K562 (cell line): ENCODE data around the gene RPUSD2. TPM values are rescaled to one million over a fixed set of nuclear protein-coding genes. Genes with fewer than 3 reads are reported as not detected.

ENCODE experiments used
- FUS ChIP-seq: fragments of 200-400 bp; formaldehyde crosslinking; optimal IDR thresholded peaks from 2 replicates; pipeline ENCODE3; 2017; ENCODE audit warnings: low read depth, low read length
- HMGXB4 ChIP-seq: sonication (generic); formaldehyde crosslinking; IDR thresholded peaks from 2 replicates; pipeline ENCODE4 v1.8.1; 2023; ENCODE audit warnings: mild to moderate bottlenecking, missing genetic modification reagents
- HSF4 ChIP-seq: fragments of 250-450 bp; sonication (Bioruptor Pico); IDR thresholded peaks from 2 replicates; pipeline ENCODE4 v2.1.2; 2022; ENCODE audit warnings: mild to moderate bottlenecking, moderate library complexity, borderline replicate concordance
- KLF13 ChIP-seq: fragments of 450-650 bp; IDR thresholded peaks from 2 replicates; pipeline ENCODE4 v1.6.1; 2016; ENCODE audit warnings: missing genetic modification characterization, low read depth, mild to moderate bottlenecking, missing compliant biosample characterization, moderate library complexity, borderline replicate concordance
- RBBP5 ChIP-seq: fragments of 200-600 bp; sonication (generic); IDR thresholded peaks from 2 replicates; pipeline ENCODE4 v1.6.1; 2012; ENCODE audit warnings: borderline replicate concordance, mild to moderate bottlenecking, low read length, control low read depth, inconsistent platforms; ENCODE audit not compliant: insufficient read depth, poor library complexity, severe bottlenecking
- RBM14 ChIP-seq: fragments of 200-400 bp; formaldehyde crosslinking; IDR thresholded peaks from 2 replicates; pipeline ENCODE4 v1.6.1; 2018; ENCODE audit warnings: low read depth, mild to moderate bottlenecking, low read length, moderate library complexity, borderline replicate concordance; ENCODE audit not compliant: insufficient read depth
- TFAP4 ChIP-seq: sonication (generic); formaldehyde crosslinking; IDR thresholded peaks from 2 replicates; pipeline ENCODE4 v1.8.0; 2022; ENCODE audit warnings: missing genetic modification reagents, mild to moderate bottlenecking, moderate library complexity, borderline replicate concordance
- TOE1 ChIP-seq, 2 experiments: fragments of 450-650 bp in 1 of 2; sonication (generic) in 1 of 2; formaldehyde crosslinking in 1 of 2; IDR thresholded peaks; 2 replicates each; pipeline versions ENCODE4 v1.7.1 to v1.8.0; 2016 to 2022; ENCODE audit warnings: borderline replicate concordance in 2 of 2, mild to moderate bottlenecking in 2 of 2, antibody characterized with exemption in 1 of 2, inconsistent platforms in 1 of 2, low read depth in 1 of 2, missing genetic modification reagents in 1 of 2, moderate library complexity in 1 of 2
- ZNF354B ChIP-seq: fragments of 250-450 bp; sonication (Bioruptor Pico); IDR thresholded peaks from 2 replicates; pipeline ENCODE4 v1.4.0; 2020
- ZNF395 ChIP-seq: fragments of 200-800 bp; sonication (Bioruptor generic); IDR thresholded peaks from 2 replicates; pipeline ENCODE4 v1.6.1; 2017; ENCODE audit warnings: missing genetic modification characterization, missing compliant biosample characterization
- ZNF551 ChIP-seq: fragments of 250-450 bp; sonication (Bioruptor Pico); IDR thresholded peaks from 2 replicates; pipeline ENCODE4 v1.5.0; 2021; ENCODE audit warnings: mild to moderate bottlenecking, moderate library complexity
- polyA plus RNA-seq, 8 experiments: library from polyadenylated mRNA; depleted of rRNA in 4 of 8; stranded (reverse) in 5 of 8; unstranded in 3 of 8; fragments of >200 nt; fragmentation: Nextera tagmentation in 2 of 8; fragmentation: Illumina TruSeq in 1 of 8; extraction: Ambion mirVana in 2 of 8; extraction: Trizol in 1 of 8; gene quantifications; 2 replicates each; pipeline versions ENCODE4 v1.2.1 to v1.2.3, GENCODE V29; 2011 to 2014; ENCODE audit warnings: inconsistent platforms in 1 of 8, missing spikeins in 1 of 8
- total RNA-seq, 7 experiments: library from RNA; depleted of rRNA in 6 of 7; stranded (reverse); fragments of >200 nt in 6 of 7; fragmentation: Illumina TruSeq in 2 of 7; extraction: Trizol in 2 of 7; gene quantifications; 2 replicates each; pipeline versions ENCODE4 v1.2.1 to v1.2.3, GENCODE V29; 2011 to 2021; ENCODE audit warnings: low replicate concordance in 1 of 7
- TF ChIP-seq, protein P1 (sequence below): IDR thresholded peaks from 2 replicates; pipeline ENCODE4 v1.6.1; 2016; ENCODE audit warnings: missing genetic modification characterization, missing compliant biosample characterization
- TF ChIP-seq, protein P2 (sequence below): fragments of 450-650 bp; IDR thresholded peaks from 2 replicates; pipeline ENCODE4 v1.6.1; 2016; ENCODE audit warnings: antibody characterized with exemption
- TF ChIP-seq, protein P3 (sequence below): sonication (generic); formaldehyde crosslinking; IDR thresholded peaks from 2 replicates; pipeline ENCODE4 v1.8.0; 2022; ENCODE audit warnings: missing genetic modification reagents, mild to moderate bottlenecking, borderline replicate concordance

Gene RPUSD2
- total and polyA plus RNA-seq, 9 of the 15 experiments (the other 6 are each of a cell fraction or from before 2014, with no cell fraction given): 3.7 to 30.2 (median 14.3) TPM

DNA sequence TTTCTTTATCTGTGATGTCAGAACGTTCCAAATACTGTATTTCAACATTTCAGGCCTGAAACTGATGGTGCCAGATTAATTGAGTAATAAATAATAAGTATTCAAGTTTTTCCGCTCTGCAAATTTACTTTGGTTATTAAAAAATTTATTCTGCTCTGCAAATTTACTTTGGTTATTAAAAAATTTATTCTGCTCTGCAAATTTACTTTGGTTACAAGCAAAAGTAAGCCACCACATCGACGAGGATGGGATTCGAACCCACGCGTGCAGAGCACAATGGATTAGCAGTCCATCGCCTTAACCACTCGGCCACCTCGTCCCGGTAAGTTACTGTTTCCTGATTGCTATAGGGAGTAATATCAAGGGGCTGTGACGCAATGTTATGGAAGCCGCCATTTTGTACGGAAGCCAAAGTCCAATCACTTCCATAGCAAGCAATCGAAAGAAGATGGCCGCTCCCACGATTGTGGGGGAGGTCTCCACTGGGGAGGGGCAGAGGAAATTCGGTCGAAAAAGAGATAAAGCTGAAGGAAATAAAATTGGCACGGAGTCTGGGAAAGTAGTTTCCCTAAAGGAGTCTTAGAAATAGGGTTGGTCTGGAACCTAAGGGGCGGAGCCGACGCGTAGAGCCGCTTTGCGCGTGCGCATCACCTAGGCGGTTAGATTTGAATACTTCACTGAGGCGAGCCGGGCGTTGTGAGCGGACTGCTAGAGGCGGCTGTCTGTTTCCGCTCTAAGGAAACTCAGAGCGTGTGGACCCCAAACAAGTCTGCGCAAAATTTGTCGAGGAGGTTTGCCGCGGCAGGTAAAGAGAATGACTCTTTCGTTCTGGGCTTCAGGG is 24.7 kb downstream of the RPUSD2 start, which contains the start of gene KNL1 (continued):
- TF ChIP-seq, protein P1, sequence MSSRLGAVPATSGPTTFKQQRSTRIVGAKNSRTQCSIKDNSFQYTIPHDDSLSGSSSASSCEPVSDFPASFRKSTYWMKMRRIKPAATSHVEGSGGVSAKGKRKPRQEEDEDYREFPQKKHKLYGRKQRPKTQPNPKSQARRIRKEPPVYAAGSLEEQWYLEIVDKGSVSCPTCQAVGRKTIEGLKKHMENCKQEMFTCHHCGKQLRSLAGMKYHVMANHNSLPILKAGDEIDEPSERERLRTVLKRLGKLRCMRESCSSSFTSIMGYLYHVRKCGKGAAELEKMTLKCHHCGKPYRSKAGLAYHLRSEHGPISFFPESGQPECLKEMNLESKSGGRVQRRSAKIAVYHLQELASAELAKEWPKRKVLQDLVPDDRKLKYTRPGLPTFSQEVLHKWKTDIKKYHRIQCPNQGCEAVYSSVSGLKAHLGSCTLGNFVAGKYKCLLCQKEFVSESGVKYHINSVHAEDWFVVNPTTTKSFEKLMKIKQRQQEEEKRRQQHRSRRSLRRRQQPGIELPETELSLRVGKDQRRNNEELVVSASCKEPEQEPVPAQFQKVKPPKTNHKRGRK: no peak
- TF ChIP-seq FUS: no peak
- peak; percentile 40 for TF ChIP-seq TOE1 (IDR thresholded peaks at IDR 0.05; ENCODE audit: borderline replicate concordance)
- no peak for TF ChIP-seq TOE1 (CRISPR knock-in tag; IDR thresholded peaks at IDR 0.05; ENCODE audit: borderline replicate concordance, low read depth)
- TF ChIP-seq HSF4: no peak
- TF ChIP-seq, protein P2, sequence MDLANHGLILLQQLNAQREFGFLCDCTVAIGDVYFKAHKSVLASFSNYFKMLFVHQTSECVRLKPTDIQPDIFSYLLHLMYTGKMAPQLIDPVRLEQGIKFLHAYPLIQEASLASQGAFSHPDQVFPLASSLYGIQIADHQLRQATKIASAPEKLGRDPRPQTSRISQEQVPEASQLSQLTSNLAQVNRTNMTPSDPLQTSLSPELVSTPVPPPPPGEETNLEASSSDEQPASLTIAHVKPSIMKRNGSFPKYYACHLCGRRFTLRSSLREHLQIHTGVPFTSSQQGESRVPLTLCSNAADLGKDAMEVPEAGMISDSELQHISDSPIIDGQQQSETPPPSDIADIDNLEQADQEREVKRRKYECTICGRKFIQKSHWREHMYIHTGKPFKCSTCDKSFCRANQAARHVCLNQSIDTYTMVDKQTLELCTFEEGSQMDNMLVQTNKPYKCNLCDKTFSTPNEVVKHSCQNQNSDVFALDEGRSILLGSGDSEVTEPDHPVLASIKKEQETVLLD: peak; percentile 94
- TF ChIP-seq, protein P3, sequence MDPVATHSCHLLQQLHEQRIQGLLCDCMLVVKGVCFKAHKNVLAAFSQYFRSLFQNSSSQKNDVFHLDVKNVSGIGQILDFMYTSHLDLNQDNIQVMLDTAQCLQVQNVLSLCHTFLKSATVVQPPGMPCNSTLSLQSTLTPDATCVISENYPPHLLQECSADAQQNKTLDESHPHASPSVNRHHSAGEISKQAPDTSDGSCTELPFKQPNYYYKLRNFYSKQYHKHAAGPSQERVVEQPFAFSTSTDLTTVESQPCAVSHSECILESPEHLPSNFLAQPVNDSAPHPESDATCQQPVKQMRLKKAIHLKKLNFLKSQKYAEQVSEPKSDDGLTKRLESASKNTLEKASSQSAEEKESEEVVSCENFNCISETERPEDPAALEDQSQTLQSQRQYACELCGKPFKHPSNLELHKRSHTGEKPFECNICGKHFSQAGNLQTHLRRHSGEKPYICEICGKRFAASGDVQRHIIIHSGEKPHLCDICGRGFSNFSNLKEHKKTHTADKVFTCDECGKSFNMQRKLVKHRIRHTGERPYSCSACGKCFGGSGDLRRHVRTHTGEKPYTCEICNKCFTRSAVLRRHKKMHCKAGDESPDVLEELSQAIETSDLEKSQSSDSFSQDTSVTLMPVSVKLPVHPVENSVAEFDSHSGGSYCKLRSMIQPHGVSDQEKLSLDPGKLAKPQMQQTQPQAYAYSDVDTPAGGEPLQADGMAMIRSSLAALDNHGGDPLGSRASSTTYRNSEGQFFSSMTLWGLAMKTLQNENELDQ (CRISPR knock-in tag): no peak
- TF ChIP-seq ZNF395: peak; percentile 60; the same call in 1 of the 2 replicates
- peak; percentile 76 for TF ChIP-seq HMGXB4
- TF ChIP-seq TFAP4: peak; percentile 70; the same call in 1 of the 2 replicates
- no peak for TF ChIP-seq RBM14
- TF ChIP-seq KLF13 (tag): peak; percentile 88
- TF ChIP-seq ZNF551 (CRISPR knock-in tag): no peak
- TF ChIP-seq RBBP5: no peak
- no peak for TF ChIP-seq ZNF354B (CRISPR knock-in tag)
